NCI-H82 treated with DMSO at 0.1 percent for 48 hours (cell line): ENCODE results near the gene FASLG.
"Not testable (repeated sequence)": the region's sequence is repeated elsewhere in the genome, so short reads cannot be mapped to it uniquely, and the experiment has no call there.

ENCODE experiments used
- DNase-seq: peaks from one replicate; lab custom pipeline; 2025; ENCODE audit not compliant: unreplicated experiment; lab: John Stamatoyannopoulos, UW

FASLG gene, protein sequence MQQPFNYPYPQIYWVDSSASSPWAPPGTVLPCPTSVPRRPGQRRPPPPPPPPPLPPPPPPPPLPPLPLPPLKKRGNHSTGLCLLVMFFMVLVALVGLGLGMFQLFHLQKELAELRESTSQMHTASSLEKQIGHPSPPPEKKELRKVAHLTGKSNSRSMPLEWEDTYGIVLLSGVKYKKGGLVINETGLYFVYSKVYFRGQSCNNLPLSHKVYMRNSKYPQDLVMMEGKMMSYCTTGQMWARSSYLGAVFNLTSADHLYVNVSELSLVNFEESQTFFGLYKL

DNA sequence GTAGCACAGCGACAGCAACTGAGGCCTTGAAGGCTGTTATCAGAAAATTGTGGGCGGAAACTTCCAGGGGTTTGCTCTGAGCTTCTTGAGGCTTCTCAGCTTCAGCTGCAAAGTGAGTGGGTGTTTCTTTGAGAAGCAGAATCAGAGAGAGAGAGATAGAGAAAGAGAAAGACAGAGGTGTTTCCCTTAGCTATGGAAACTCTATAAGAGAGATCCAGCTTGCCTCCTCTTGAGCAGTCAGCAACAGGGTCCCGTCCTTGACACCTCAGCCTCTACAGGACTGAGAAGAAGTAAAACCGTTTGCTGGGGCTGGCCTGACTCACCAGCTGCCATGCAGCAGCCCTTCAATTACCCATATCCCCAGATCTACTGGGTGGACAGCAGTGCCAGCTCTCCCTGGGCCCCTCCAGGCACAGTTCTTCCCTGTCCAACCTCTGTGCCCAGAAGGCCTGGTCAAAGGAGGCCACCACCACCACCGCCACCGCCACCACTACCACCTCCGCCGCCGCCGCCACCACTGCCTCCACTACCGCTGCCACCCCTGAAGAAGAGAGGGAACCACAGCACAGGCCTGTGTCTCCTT is at the start of gene FASLG:
FASLG (plus strand) TSS at position 233 of the 583 bp plus-strand sequence; CDS start at position 332, 99 bp downstream.
- DNase-seq: no peak

DNA sequence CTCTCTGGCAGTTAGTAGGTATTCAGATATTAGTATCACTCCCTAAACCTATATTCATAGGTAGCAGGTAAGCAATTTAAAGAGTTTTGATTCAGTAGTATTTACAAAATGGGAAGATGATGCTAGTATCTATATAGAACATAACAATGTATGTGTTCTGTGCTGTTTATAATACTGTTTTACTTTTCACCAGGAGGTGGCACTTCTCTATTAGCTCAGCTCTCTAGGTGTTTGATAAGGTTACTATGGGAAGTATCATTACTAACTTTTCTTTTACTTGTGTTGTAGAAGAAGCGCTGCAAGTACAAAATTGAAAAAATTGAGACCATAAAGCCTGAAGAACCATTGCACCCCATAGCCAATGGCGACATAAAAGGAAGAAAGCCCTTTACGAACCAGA is 49.4 kb upstream of the FASLG start:
- no peak for DNase-seq

DNA sequence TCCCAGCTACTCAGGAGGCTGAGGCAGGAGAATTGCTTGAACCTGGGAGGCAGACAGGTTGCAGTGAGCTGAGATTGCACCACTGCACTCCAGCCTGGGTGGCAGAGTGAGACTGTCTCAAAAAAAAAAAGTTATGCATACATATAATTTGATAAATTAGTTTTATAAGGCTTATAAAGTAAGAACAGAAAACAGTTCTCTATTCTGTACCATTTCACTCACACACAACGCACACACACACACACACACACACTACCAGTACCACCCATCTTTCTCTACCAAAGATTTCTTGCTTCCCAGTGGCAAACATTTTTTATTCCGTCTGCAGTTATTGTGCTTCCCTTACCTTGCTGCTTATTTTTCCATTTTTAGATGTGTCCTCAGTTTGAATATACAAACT is 46.4 kb upstream of the FASLG start:
- DNase-seq: no peak

DNA sequence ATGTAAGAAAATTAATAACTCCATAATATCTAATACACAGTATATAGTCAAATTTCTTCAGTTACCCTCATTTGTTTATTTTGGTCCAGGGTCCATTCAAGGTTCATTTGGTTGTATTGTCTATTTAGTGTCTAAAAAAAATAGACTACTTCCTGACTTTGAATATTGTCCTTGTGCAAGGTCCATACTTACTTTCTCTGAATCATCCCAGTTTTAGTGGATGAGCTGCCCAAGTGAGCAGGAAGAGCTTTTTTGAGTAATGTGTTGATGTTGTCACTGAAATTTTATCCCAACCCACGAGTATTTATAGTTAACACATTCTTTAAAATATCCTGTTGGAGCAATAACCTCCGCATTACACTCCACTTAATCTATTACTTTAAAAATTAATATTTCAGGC is 45.6 kb upstream of the FASLG start:
- DNase-seq: no peak

DNA sequence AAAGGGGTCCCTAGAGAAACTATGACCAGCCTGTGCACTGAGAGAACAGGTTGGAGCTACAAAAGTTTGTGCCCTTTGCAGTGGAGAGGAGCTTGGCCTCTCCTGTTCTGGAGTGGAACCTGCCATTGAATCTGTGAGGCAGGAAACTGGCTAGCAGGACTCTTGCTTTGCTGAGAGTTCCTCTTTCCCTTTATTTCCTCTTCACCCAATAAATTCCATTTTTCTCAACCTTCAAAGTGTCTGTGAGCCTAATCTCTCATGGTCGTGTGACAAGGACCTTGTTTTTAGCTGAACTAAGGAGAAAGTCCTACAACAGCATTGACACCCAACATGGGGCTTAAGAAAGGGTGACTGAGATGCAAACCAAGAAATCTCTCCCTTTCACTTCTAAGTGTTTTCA is 42.7 kb upstream of the FASLG start:
- DNase-seq: no peak

DNA sequence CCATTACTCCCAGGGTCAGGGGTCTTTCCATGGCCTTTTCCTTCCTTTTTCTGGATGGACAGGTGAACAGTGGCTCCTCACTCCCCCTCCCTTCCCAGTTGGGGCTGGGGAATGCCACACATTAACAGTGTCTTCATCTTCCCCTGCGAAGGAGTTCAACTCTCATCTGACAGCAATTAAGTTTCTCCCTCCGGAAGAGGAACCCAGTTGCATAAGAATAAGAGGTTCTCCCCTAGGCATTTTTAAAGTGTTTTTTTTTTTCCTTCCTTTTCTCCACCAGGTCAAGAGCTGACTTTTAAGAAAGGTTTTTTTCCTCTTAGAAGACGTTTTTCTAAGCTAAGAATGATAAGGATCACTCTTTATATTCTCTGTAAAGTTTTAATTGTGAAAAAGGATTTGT is 42.3 kb upstream of the FASLG start:
- no peak for DNase-seq

DNA sequence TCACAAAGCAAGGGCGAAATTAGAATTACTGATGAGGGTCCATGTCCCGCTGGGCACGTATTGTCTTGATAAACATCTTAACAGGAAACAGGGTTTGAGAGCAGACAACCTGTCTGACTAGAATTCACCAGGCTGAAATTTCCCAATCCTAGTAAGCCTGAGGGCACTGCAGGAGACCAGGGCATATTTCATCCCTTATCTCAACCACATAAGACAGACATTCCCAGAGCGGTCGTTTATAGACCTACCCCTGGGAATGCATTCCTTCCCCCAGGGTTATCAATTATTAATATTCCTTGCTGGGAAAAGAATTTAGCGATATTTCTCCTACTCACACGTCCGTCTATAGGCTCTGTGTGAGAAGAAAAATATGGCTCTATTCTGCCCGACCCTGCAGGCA is 38.3 kb upstream of the FASLG start:
- not testable (repeated sequence) for DNase-seq

DNA sequence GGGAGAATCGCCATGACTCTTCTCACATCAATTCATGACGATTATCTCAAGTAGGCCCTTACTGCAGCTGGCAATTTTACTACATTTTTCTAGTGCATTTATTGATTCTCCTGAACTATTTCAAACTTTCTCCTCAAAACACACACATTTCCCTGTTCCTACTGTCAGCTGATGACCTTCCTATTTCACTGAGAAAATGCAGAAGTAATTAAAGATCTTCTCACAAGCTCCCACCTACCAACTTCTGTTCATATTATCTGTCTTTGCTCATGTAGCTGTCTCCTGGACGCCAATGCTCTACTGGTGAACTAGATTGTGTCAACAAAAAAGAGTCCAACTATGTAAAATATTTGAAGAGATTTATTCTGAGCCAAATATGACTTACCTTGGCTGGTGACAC is 36.4 kb upstream of the FASLG start:
- DNase-seq: no peak

DNA sequence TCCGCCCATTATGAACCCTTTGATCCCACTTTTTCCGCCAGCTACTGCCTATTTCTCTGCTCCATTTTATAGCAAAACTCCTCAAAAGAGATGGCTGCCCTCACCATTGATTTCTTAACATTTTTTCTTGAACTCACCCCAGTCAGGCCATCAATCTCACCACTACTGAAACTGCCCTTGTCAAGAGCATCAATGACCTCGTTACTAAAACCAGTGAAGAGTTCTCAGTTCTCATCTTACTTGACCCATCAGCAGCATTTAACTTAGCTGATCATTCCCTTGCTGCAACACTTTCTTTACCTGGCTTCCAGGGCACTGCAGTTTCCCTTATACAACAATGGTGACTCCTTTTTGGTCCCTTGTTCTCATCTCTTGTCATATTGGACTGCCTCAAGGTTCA is 35.2 kb upstream of the FASLG start:
- DNase-seq: no peak

DNA sequence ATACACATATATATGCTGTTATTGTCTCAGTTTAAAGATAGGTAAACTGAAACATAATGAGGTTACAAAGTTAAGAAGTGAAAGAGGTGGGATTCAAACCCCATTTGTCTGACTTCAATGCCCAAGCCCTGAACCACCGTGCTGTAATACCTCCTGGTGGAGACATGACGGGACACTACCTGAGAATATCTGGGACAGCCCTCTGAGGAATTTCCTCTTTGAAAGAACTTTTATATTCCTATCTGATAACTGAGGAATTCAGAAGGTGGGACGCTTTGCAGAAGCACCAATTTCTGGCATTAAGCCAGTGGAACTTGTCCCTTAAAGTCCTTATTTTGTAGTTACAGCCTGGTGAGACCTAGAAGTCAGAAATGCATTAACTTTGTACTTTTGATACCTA is 32.1 kb upstream of the FASLG start:
- no peak for DNase-seq

DNA sequence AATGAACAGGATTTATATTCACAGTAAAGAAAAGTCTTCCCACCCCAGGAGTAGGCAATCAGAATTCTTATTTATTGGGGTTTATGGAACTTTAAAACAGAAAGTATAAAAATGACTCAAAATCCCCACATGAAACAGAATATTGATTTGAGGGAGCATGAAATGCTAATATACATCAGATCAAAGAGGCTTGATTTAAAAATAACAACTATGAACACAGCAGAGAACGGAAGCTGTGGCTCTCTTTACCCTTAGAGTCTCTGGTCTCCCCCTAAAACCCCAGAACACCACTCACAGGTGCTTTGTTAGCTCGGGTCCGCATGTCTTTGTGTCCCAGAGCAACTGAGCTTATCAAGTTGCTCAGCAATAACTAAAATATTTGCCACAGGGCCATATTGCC is 31.2 kb upstream of the FASLG start:
- DNase-seq: no peak

DNA sequence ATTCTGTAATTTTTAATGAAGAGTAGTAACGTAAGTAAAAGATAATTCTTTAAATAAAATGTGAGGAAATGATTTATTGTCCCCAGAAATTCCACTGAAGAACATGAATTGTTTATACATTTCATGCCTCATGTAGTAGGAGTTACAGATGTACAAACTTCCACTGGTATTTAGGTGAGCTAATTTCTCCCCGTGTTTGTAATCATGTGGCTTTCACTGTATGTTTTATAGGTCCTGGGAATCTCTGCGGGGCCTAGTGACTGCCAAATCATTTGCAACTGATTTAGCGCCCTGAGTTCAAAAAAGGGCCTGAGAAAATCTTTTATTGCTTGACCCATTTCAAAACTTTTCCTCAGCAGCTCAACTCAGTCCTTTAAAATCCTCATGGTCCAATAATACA is 30.5 kb upstream of the FASLG start:
- DNase-seq: no peak

DNA sequence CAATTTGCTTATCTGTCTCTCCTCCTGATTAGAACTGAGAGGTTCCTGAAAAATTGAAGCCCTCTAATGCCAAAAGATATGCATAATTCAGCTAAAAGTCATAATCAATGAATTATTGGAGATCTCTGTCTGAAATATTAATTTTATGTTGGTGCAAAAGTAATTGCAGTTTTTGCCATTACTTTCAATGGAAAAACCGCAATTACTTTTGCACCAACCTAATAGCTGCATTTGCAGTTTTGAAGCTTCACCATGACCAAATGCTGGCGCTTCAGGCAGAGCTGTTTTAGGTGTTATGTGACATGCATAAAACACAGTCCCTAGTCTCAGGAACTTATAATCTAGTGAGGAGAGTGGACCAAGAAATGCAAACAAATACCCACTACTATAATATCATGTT is 29.7 kb upstream of the FASLG start:
- no peak for DNase-seq

DNA sequence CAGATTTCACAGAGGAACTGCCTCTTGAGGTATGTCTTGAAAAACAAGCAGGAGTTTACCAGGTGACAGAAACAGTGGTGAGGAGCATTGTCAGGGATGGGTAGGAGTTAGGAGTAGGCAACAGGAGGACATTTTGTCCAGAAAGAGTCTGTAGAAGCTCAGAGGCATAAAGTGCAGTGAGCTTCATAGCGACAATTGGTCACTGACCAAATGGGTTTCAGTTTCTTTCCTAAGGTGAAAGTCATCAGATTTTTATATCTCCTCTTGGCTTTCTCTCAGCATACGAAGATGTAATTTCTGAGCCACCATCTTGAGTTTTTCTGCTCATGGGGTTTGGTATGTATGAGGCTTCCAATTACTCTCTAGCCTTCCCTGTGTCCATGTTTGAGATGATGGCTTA is 29.3 kb upstream of the FASLG start:
- DNase-seq: no peak

DNA sequence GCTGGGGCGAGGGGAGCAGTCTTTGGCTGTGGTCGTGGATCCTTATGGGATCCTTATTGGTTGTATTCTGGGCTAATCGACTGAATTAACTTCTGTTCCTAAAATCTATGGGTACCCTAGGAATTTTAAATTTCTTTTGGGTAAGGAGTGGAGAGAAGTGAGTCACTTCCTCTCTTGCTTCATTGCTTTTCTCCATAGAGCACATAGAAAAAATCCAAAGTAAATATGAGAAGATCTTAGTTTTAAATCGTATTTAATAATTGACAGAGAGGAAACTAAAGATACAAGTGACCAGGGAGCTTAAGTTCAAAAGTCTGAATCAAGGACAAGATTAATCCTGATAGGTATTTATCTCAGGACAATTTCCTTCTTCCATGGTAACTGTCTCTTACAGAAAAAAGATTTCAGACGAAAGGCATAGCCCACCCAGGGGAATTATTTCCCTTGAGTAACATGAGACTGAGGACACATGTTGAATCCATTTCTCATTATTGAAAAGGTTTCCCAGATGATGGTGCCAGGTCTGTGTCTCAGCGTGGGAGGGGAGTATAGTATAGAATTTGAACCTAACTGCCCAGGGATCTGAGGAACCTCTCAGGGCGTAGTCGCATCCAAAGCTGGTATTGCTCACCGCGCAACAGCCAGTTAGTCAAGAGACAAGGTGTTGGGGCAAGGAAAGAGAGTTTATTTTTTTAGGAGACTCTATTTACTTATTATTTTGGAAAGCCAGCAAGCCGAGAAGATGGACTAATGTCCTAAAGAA is 28.7 kb upstream of the FASLG start:
- DNase-seq: no peak

DNA sequence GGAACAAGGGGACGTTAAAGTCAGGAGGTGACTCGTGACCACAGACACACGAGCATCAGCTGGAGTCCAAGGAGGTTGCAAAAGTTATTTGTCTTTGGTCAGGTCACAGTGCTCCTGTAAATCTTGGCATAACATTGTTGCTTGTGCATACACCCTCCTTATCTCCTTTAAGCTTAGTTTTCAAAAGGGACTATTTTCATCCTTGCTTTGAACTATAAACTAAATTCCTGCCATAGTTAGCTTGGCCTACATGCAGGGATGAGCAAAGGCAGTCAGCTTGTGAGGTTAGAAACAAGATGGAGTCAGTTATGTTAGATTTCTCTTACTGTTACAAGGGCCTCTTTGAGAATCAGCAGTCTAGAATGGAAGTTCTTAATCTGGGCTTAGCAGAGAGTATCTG is 28.0 kb upstream of the FASLG start:
- DNase-seq: no peak

DNA sequence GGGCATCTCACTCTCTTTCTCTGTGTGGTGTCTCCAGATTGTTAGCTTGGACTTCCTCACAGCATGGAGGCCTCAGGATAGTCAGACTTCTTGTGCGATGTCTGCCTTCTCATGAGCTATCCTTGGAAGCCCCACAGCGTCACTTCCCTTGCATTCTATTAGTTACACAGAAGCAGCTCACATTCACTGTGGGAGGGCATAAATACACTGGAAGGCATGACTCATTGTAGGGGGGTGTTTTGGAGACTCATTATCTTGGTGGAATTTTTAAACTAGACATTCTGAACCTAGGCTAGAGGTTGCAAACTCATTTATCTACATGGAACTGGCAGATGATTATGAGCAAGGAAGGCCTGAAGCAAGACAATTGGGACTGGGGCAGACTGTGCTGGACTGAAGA is 21.4 kb upstream of the FASLG start:
- DNase-seq: no peak

DNA sequence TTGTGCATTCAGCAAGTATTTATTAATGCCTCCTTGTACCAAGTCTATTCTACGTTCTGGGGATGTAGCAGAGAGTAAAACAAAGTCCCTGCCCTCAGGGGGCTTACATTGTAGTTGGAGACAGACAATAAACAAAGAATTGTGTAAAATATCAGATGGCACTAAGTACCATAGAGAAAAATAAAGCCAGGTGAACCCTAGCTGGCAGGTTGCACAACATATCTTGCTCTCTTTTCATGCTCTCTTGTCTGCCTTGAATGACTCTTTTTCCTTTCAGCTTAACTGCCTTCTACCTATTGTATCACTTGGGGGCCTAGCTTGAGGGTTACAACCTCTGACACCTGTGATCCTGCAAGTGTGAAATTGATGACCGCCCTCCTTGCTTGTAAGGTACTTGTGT is 20.7 kb upstream of the FASLG start:
- DNase-seq: no peak

DNA sequence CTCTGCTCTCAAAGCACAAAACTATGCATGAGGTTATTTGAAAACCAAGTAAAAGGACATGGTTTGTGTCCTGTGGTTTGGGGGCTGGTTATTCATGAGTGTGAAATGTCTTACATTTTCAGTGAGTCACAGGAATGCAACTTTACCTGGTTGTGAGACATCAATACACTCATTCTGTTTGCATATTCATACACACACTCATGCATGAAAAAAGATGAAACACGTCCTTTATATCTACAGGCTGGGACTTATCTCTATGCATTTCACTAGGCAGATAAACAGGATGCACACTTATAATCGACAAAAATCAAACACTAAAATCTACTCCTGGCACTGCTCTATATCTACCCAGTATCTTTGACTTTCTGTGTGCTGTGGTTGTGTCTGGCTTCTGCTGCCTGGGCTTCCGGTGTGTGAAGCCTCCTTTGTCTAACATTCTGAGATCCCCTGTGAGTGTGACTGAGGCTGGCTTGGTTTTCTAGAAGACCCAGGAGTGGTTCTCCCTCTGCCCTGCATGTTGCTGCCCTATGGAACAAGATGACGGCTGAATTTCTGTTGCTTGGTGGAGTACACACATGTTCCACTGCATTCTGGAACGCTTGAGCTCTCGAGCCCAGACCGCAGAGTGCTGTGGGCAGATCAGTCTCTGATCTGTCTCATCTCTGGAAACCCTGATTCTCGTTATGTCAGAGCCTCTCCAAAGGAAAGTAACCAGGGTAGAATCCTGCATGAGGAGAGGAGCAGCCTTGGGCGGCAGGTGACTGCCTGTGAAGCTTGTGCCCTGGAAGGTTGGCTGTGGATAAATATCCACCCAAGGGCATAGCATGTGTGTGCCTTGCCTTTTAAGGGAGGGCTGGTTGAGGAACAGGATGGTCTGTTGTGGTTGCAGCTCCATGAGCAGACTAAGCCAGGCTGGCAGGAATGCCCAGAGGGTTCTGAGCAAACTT is 19.7 kb upstream of the FASLG start:
- DNase-seq: no peak

DNA sequence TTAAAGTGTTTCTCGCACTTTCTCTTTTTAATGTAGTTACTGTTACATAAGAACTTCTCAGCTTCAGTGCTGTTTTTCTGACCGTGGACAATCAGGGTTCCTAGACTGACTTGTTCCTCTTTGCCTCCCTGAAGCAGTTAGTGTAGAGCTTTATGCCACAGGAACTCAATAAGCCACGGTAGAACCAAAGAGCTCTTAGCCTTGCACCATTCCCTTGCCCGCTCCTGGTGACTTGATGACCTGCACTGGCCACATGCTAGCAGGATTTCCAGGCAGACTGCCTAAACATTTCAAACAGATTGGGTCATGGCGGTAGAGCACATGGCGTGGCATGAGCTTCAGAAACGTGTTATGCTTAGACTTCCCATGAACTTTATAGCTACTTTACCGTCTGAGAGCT is 18.8 kb upstream of the FASLG start:
- DNase-seq: no peak

DNA sequence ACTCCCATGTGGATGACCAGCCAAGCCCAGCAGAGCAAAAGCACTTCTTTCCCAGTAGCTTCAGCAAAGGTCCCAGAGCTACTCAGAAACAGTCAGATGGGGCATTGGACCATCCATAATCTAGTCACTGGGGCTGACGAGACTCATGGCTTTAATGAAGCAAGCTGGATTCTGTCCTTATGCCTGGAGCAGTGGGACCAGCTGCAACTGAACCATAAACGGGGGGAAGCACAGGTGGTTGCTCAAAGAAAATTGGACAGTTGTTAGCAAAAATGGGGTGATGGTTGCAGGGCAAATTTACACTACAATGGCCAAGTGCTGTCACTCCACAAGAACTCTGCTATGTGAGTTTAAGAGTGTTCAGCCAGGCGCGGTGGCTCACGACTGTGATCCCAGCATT is 17.4 kb upstream of the FASLG start:
- DNase-seq: no peak
